HCT116 (cell line): ENCODE measurements around the gene RAD50. TPM values are rescaled to one million over a fixed set of nuclear protein-coding genes. Genes with fewer than 3 reads are reported as not detected.

Experiments
- ATAC-seq: fragments of 200-7000 bp; cut with Tn5 transposase; 2 replicates; pipeline ENCODE4 v1.9.1; 2020; ENCODE audit warnings: mild to moderate bottlenecking, moderate library complexity
- BruUV-seq: library from RNA; stranded (reverse); fragments of 400-500 nt; replicated peaks from 2 replicates; lab custom pipeline; 2021; lab: Mats Ljungman, UMichigan
- CTCF ChIA-PET: fragments of 300-600 bp; sonication (Branson Sonifier 250); formaldehyde crosslinking; loops from one replicate; lab custom pipeline; 2021; ENCODE audit warnings: antibody characterized with exemption; lab: Charles Lee
- POLR2A ChIA-PET: fragments of 300-600, 350-600 bp; sonication (Branson Sonifier 250); formaldehyde crosslinking; loops from one replicate; lab custom pipeline; 2021; ENCODE audit warnings: antibody characterized with exemption; lab: Charles Lee
- RAD21 ChIA-PET, 2 experiments: fragments of 300-600 bp; sonication (Branson Sonifier 250); formaldehyde crosslinking; loops; one replicate each; lab custom pipeline; 2023; ENCODE audit warnings: low total read pairs in 2 of 2; ENCODE audit not compliant: uncharacterized antibody in 2 of 2, unreplicated experiment in 2 of 2, low non-redundant PET in 1 of 2; lab: Charles Lee
- DNase-seq: peaks from one replicate; pipeline ENCODE4 v3.0.0-alpha.2; 2010; ENCODE audit warnings: low read depth, low spot score
- H2AFZ ChIP-seq: fragments of 200-600 bp; shearing (Covaris generic), sonication (generic); 2 replicates; pipeline ENCODE4 v1.6.1; 2017; ENCODE audit warnings: low read depth, mixed run types, mixed read lengths, antibody characterized with exemption, low read length; ENCODE audit not compliant: poor library complexity, severe bottlenecking
- H3K27ac ChIP-seq: 2 replicates; pipeline ENCODE4 v1.5.1; 2012; ENCODE audit warnings: low read depth, low read length
- H3K27me3 ChIP-seq: fragments of 200-600 bp; sonication (generic); 2 replicates; pipeline ENCODE4 v1.6.1; 2016; ENCODE audit warnings: mixed run types, low read length, mixed read lengths; ENCODE audit not compliant: insufficient read depth
- H3K36me3 ChIP-seq, 2 experiments: fragments of 200-500 bp in 1 of 2; fragments of 200-600 bp in 1 of 2; sonication (Bioruptor generic) in 1 of 2; sonication (generic) in 1 of 2; 2 replicates each; pipeline versions ENCODE4 v1.5.1 to v1.6.1; 2014 to 2016; ENCODE audit warnings: low read length in 2 of 2, inconsistent platforms in 1 of 2, mixed read lengths in 1 of 2, mixed run types in 1 of 2; ENCODE audit not compliant: insufficient read depth in 2 of 2, control insufficient read depth in 1 of 2
- H3K4me1 ChIP-seq, 2 experiments: fragments of 200-600 bp in 1 of 2; sonication (generic) in 1 of 2; 2 replicates each; pipeline versions ENCODE4 v1.5.1 to v1.6.1; 2012 to 2017; ENCODE audit warnings: low read length in 2 of 2, inconsistent platforms in 1 of 2, mild to moderate bottlenecking in 1 of 2, mixed read lengths in 1 of 2, mixed run types in 1 of 2, moderate library complexity in 1 of 2; ENCODE audit not compliant: insufficient read depth in 2 of 2, control insufficient read depth in 1 of 2
- H3K4me2 ChIP-seq: fragments of 200-600 bp; sonication (generic); 2 replicates; pipeline ENCODE4 v1.6.1; 2017; ENCODE audit warnings: mixed run types, low read length, mixed read lengths
- H3K4me3 ChIP-seq, 2 experiments: fragments of 200-600 bp in 1 of 2; sonication (generic) in 1 of 2; replicated peaks in 1 of 2; 2 replicates each; pipeline ENCODE4 v1.5.1; 2011 to 2016; ENCODE audit warnings: low read length in 2 of 2, control low read depth in 1 of 2, low read depth in 1 of 2, mild to moderate bottlenecking in 1 of 2, mixed read lengths in 1 of 2, mixed run types in 1 of 2
- H3K79me2 ChIP-seq: fragments of 200-600 bp; sonication (generic); 2 replicates; pipeline ENCODE4 v1.6.1; 2017; ENCODE audit warnings: mild to moderate bottlenecking, mixed run types, low read length, moderate library complexity, mixed read lengths; ENCODE audit not compliant: insufficient read depth
- H3K9ac ChIP-seq: fragments of 200-600 bp; sonication (generic); 2 replicates; pipeline ENCODE4 v1.6.1; 2016; ENCODE audit warnings: low read length, mixed read lengths
- H3K9me2 ChIP-seq: fragments of 200-600 bp; sonication (generic), shearing (Covaris generic); 2 replicates; pipeline ENCODE4 v1.6.1; 2017; ENCODE audit warnings: mixed run types, mild to moderate bottlenecking, moderate library complexity; ENCODE audit not compliant: insufficient read depth
- H3K9me3 ChIP-seq, 2 experiments: fragments of 200-500 bp in 1 of 2; fragments of 200-600 bp in 1 of 2; sonication (Bioruptor generic) in 1 of 2; sonication (generic) in 1 of 2; 2 replicates each; pipeline ENCODE4 v1.6.1; 2014 to 2017; ENCODE audit warnings: low read length in 2 of 2, mixed read lengths in 2 of 2, inconsistent platforms in 1 of 2, low read depth in 1 of 2, mild to moderate bottlenecking in 1 of 2, mixed run types in 1 of 2, moderate library complexity in 1 of 2; ENCODE audit not compliant: control insufficient read depth in 1 of 2, insufficient read depth in 1 of 2
- H4K20me1 ChIP-seq: fragments of 200-600 bp; sonication (generic), shearing (Covaris generic); 2 replicates; pipeline ENCODE4 v1.6.1; 2017; ENCODE audit warnings: mixed run types, mild to moderate bottlenecking, moderate library complexity; ENCODE audit not compliant: insufficient read depth
- ATF3 ChIP-seq: IDR thresholded peaks from 2 replicates; pipeline ENCODE4 v1.6.1; 2012
- CTCF ChIP-seq, 3 experiments: fragments of 200-600 bp in 1 of 3; sonication (generic) in 1 of 3; IDR thresholded peaks in 2 of 3; conservative IDR thresholded peaks in 1 of 3; 2 replicates each; pipeline ENCODE4 v1.5.1; 2012 to 2017; ENCODE audit warnings: low read depth in 2 of 3, low read length in 2 of 3, antibody characterized with exemption in 1 of 3, borderline replicate concordance in 1 of 3, control low read depth in 1 of 3, mild to moderate bottlenecking in 1 of 3, mixed read lengths in 1 of 3, mixed run types in 1 of 3, moderate library complexity in 1 of 3; ENCODE audit not compliant: insufficient read depth in 1 of 3
- ELF1 ChIP-seq: IDR thresholded peaks from 2 replicates; pipeline ENCODE4 v1.6.1; 2012; ENCODE audit warnings: low read depth, borderline replicate concordance
- EZH2phosphoT487 ChIP-seq: fragments of 200-600 bp; IDR thresholded peaks from 2 replicates; pipeline ENCODE4 v1.6.1; 2018; ENCODE audit warnings: antibody characterized with exemption, borderline replicate concordance
- FOSL1 ChIP-seq: IDR thresholded peaks from 2 replicates; pipeline ENCODE4 v1.6.1; 2012; ENCODE audit warnings: low read depth
- MAX ChIP-seq: IDR thresholded peaks from 2 replicates; pipeline ENCODE4 v1.6.1; 2012
- RAD21 ChIP-seq: IDR thresholded peaks from 2 replicates; pipeline ENCODE4 v1.6.1; 2012; ENCODE audit warnings: low read depth, mild to moderate bottlenecking
- REST ChIP-seq: IDR thresholded peaks from 2 replicates; pipeline ENCODE4 v1.6.1; 2012; ENCODE audit warnings: low read depth
- SP1 ChIP-seq: IDR thresholded peaks from 2 replicates; pipeline ENCODE4 v1.6.1; 2012; ENCODE audit warnings: low read depth
- SRF ChIP-seq: IDR thresholded peaks from 2 replicates; pipeline ENCODE4 v1.6.1; 2012; ENCODE audit warnings: low read depth
- TCF7L2 ChIP-seq: IDR thresholded peaks from 2 replicates; pipeline ENCODE4 v1.7.0; 2011; ENCODE audit warnings: borderline replicate concordance, inconsistent platforms; ENCODE audit not compliant: insufficient read depth, insufficient read length; ENCODE audit errors: extremely low read depth
- ZBTB33 ChIP-seq: IDR thresholded peaks from 2 replicates; pipeline ENCODE4 v1.6.1; 2011; ENCODE audit warnings: mild to moderate bottlenecking, low read length, moderate library complexity; ENCODE audit not compliant: insufficient replicate concordance; ENCODE audit errors: extremely low read depth
- ZFX ChIP-seq: fragments of 450-650 bp; IDR thresholded peaks from 2 replicates; pipeline ENCODE4 v1.6.1; 2017
- intact Hi-C: fragments of 100-400 bp; cut with micrococcal nuclease; formaldehyde crosslinking; loops from 2 replicates; pipeline ENCODE4 v1.10.0; 2022
- total RNA-seq: library from RNA; stranded (reverse); gene quantifications from one replicate; pipeline ENCODE4 v1.2.1, GENCODE V29; 2021; ENCODE audit not compliant: unreplicated experiment

Gene RAD50
- total RNA-seq, 1 experiment from 2014 or later: 43.6 TPM

- Histone ChIP-seq H4K20me1 (no peaks in the 10 kb centered on the region), H3K9ac (no peak overlapping the region), H3K9me2 (no peaks in the 10 kb centered on the region), H3K4me1 (peaks cover 9 to 15% of the 10 kb centered on the region in 2 experiments), H3K4me3 (no peak overlapping the region), H3K79me2 (no peaks in the 10 kb centered on the region), H3K4me2 (no peak overlapping the region), H2AFZ (no peak overlapping the region), H3K27me3 (no peaks in the 10 kb centered on the region), H3K27ac (no peak overlapping the region), H3K9me3 (no peaks in the 10 kb centered on the region), H3K36me3 (no peaks in the 10 kb centered on the region)
- intact Hi-C loops: no loop called here
- ChIA-PET RAD21 (no interaction called here), POLR2A (no interaction called here), CTCF (no interaction called here)
- no peak for DNase-seq
- TF ChIP-seq SRF (no peak), RAD21 (no peak), FOSL1 (no peak), ATF3 (no peak), ZFX (no peak)
- no TSS peak for BruUV-seq
- ATAC-seq: no peak
These were observed 125.2 kb downstream of the RAD50 start for GRCh38 chr5:132681983-132682382.

- no peak overlapping the region for H3K4me2 ChIP-seq
- H3K79me2 ChIP-seq: no peaks in the 10 kb centered on the region
- H3K9me3 ChIP-seq: no peaks in the 10 kb centered on the region
- no peak overlapping the region for H3K9ac ChIP-seq
- TF ChIP-seq EZH2phosphoT487 (no peak), ELF1 (no peak), SP1 (no peak), CTCF (IDR thresholded peaks at IDR 0.05 in 2 of 3, conservative IDR thresholded peaks at IDR 0.05 in 1 of 3; ENCODE audit: borderline replicate concordance in 1 of 3, insufficient read depth in 1 of 3, low read depth in 2 of 3, low read length in 2 of 3) (no peak), TCF7L2 (no peak), REST (no peak), MAX (no peak), ZBTB33 (no peak)
- H3K27me3 ChIP-seq: no peaks in the 10 kb centered on the region
- ATAC-seq (no peak), DNase-seq (no peak)
- CTCF ChIA-PET: no interaction called here
- no peak overlapping the region for H3K27ac ChIP-seq
- intact Hi-C loops: no loop called here
- RAD21 ChIA-PET: no interaction called here
- no peak overlapping the region for H2AFZ ChIP-seq
- H3K9me2 ChIP-seq: no peaks in the 10 kb centered on the region
- POLR2A ChIA-PET: no interaction called here
- no TSS peak for BruUV-seq
- H4K20me1 ChIP-seq: no peaks in the 10 kb centered on the region
- no peaks in the 10 kb centered on the region for H3K36me3 ChIP-seq
- peaks cover 0 to 3% of the 10 kb centered on the region in 2 experiments; a peak in 1 of 4 replicates for H3K4me1 ChIP-seq
- H3K4me3 ChIP-seq: no peak overlapping the region
These were observed 127.7 kb downstream of the RAD50 start for GRCh38 chr5:132684491-132684890.
